ENCODE data around the gene KIF2A. TPM values are rescaled to one million over a fixed set of nuclear protein-coding genes. Genes with fewer than 3 reads are reported as not detected.

The KIF2A gene
- total and polyA plus RNA-seq, 2 of the 13 experiments (the other 11 are each of a cell fraction or from before 2014, with no cell fraction given) = 8.5 to 19.2 TPM

- no peaks in the 10 kb centered on the region for H3K4me1 ChIP-seq (ENCODE audit: insufficient read depth, low read length)
- WGBS (ENCODE audit: low lambda C conversion rate) = 97% methylated on average over 1 of the region's 1 CpG
- H3K36me3 ChIP-seq (replicated peaks in 1 of 2; ENCODE audit: control insufficient read depth in 1 of 2, insufficient read depth in 2 of 2, low read length in 2 of 2) = no peaks in the 10 kb centered on the region; a peak in 1 of 5 replicates
- H3K27ac ChIP-seq (ENCODE audit: extremely low read length, insufficient read depth, low read length) = no peak overlapping the region
- H3K4me2 ChIP-seq (ENCODE audit: low read depth, low read length) = no peak overlapping the region
- no peak for ATAC-seq
- no peaks in the 10 kb centered on the region for H3K27me3 ChIP-seq (ENCODE audit: control insufficient read depth in 1 of 2, insufficient read depth in 2 of 2, low read length in 2 of 2)
- no peaks in the 10 kb centered on the region for H3K9me3 ChIP-seq (ENCODE audit: low read length)
- intact Hi-C loops (cut with micrococcal nuclease; ENCODE audit: unreplicated experiment) = no loop called here
- peaks cover 14% of the 10 kb centered on the region; the same call in 1 of the 2 replicates for H4K20me1 ChIP-seq (ENCODE audit: insufficient read depth, low read length)
- no peak overlapping the region for H3K9ac ChIP-seq (ENCODE audit: insufficient read depth, low read depth, low read length)
- no peak overlapping the region for H3K4me3 ChIP-seq (replicated peaks in 1 of 3; ENCODE audit: insufficient read depth in 1 of 3, low read depth in 2 of 3, low read length in 3 of 3)
- peaks cover 5% of the 10 kb centered on the region for H3K79me2 ChIP-seq (ENCODE audit: insufficient read depth, low read length)
- FAIRE-seq = no peak
- no peak overlapping the region for H2AFZ ChIP-seq (ENCODE audit: low read length)
- BruUV-seq (replicated peaks) = no TSS peak
- ChIA-PET CTCF (ENCODE audit: low intra/inter-chr PET ratio, low total read pairs) (no interaction called here), POLR2A (no interaction called here)
- in situ Hi-C loops (cut with HindIII; ENCODE audit: extremely low pct_ligation_motif_present, low pct_unique_long_range_greater_than_20kb) = no loop called here
- TF ChIP-seq HOXA9 (CRISPR knock-in tag; IDR thresholded peaks at IDR 0.05; ENCODE audit: borderline replicate concordance) (no peak), ZNF142 (CRISPR knock-in tag; IDR thresholded peaks at IDR 0.05) (no peak), REL (CRISPR knock-in tag; conservative IDR thresholded peaks at IDR 0.05) (no peak)
- TF ChIP-seq, protein P1, sequence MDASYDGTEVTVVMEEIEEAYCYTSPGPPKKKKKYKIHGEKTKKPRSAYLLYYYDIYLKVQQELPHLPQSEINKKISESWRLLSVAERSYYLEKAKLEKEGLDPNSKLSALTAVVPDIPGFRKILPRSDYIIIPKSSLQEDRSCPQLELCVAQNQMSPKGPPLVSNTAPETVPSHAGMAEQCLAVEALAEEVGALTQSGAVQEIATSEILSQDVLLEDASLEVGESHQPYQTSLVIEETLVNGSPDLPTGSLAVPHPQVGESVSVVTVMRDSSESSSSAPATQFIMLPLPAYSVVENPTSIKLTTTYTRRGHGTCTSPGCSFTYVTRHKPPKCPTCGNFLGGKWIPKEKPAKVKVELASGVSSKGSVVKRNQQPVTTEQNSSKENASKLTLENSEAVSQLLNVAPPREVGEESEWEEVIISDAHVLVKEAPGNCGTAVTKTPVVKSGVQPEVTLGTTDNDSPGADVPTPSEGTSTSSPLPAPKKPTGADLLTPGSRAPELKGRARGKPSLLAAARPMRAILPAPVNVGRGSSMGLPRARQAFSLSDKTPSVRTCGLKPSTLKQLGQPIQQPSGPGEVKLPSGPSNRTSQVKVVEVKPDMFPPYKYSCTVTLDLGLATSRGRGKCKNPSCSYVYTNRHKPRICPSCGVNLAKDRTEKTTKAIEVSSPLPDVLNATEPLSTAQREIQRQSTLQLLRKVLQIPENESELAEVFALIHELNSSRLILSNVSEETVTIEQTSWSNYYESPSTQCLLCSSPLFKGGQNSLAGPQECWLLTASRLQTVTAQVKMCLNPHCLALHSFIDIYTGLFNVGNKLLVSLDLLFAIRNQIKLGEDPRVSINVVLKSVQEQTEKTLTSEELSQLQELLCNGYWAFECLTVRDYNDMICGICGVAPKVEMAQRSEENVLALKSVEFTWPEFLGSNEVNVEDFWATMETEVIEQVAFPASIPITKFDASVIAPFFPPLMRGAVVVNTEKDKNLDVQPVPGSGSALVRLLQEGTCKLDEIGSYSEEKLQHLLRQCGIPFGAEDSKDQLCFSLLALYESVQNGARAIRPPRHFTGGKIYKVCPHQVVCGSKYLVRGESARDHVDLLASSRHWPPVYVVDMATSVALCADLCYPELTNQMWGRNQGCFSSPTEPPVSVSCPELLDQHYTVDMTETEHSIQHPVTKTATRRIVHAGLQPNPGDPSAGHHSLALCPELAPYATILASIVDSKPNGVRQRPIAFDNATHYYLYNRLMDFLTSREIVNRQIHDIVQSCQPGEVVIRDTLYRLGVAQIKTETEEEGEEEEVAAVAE (CRISPR knock-in tag; IDR thresholded peaks at IDR 0.05; ENCODE audit: borderline replicate concordance) = no peak
- no peak for DNase-seq (ENCODE audit: low spot score)
Measured at GRCh38 chr5:62330302-62330701, 24.3 kb downstream of the KIF2A start.
